HCT116 (cell line): Measurements from ENCODE around the gene THOC6.
"Not testable (repeated sequence)": the region's sequence is repeated elsewhere in the genome, so short reads cannot be mapped to it uniquely, and the experiment has no call there.

Source experiments
- CEBPB ChIP-seq: IDR thresholded peaks from 2 replicates; pipeline ENCODE4 v1.6.1; 2012; ENCODE audit warnings: low read depth
- EZH2 ChIP-seq: fragments of 200-600 bp; sonication (generic); IDR thresholded peaks from 2 replicates; pipeline ENCODE4 v1.6.1; 2017; ENCODE audit warnings: antibody characterized with exemption, mixed run types
- POLR2A ChIP-seq: IDR thresholded peaks from 2 replicates; pipeline ENCODE4 v1.7.0; 2011; ENCODE audit warnings: borderline replicate concordance; ENCODE audit not compliant: insufficient read depth, insufficient read length; ENCODE audit errors: extremely low read depth
- POLR2AphosphoS5 ChIP-seq: IDR thresholded peaks from 2 replicates; pipeline ENCODE4 v1.6.1; 2011; ENCODE audit warnings: mild to moderate bottlenecking, low read depth, low read length, moderate library complexity
- RAD21 ChIP-seq: IDR thresholded peaks from 2 replicates; pipeline ENCODE4 v1.6.1; 2012; ENCODE audit warnings: low read depth, mild to moderate bottlenecking
- YY1 ChIP-seq: IDR thresholded peaks from 2 replicates; pipeline ENCODE4 v1.6.1; 2011; ENCODE audit warnings: low read length, low read depth, moderate library complexity, mild to moderate bottlenecking; ENCODE audit not compliant: insufficient replicate concordance; ENCODE audit errors: extremely low read depth
- TF ChIP-seq, protein P1 (sequence below), 3 experiments: fragments of 200-600 bp in 1 of 3; sonication (generic) in 1 of 3; IDR thresholded peaks in 2 of 3; conservative IDR thresholded peaks in 1 of 3; 2 replicates each; pipeline ENCODE4 v1.5.1; 2012 to 2017; ENCODE audit warnings: low read depth in 2 of 3, low read length in 2 of 3, antibody characterized with exemption in 1 of 3, borderline replicate concordance in 1 of 3, control low read depth in 1 of 3, mild to moderate bottlenecking in 1 of 3, mixed read lengths in 1 of 3, mixed run types in 1 of 3, moderate library complexity in 1 of 3; ENCODE audit not compliant: insufficient read depth in 1 of 3
- TF ChIP-seq, protein P2 (sequence below): IDR thresholded peaks from 2 replicates; pipeline ENCODE4 v1.6.1; 2012

DNA sequence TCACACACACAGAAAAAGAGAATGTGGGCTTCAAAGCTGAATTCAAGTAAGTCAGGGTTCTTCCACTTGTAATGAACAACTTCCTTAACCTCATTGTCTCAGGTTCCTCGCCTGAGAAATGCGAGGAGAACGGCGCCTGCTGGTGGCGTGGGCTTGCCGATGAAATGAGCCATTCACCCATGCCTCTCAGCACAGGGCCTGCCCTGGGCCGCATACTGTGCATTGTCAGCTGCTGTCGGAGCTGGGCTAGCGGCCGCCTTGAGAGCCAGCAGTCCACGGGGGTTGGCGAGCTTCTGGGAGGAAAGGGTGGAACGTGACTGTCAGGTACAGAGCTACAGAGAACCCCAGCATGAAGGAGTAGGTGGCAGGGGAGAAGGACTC is 29.5 kb downstream of the THOC6 start:
- TF ChIP-seq CEBPB, POLR2AphosphoS5, POLR2A, EZH2, YY1, RAD21: not testable (repeated sequence)
- TF ChIP-seq, protein P1, sequence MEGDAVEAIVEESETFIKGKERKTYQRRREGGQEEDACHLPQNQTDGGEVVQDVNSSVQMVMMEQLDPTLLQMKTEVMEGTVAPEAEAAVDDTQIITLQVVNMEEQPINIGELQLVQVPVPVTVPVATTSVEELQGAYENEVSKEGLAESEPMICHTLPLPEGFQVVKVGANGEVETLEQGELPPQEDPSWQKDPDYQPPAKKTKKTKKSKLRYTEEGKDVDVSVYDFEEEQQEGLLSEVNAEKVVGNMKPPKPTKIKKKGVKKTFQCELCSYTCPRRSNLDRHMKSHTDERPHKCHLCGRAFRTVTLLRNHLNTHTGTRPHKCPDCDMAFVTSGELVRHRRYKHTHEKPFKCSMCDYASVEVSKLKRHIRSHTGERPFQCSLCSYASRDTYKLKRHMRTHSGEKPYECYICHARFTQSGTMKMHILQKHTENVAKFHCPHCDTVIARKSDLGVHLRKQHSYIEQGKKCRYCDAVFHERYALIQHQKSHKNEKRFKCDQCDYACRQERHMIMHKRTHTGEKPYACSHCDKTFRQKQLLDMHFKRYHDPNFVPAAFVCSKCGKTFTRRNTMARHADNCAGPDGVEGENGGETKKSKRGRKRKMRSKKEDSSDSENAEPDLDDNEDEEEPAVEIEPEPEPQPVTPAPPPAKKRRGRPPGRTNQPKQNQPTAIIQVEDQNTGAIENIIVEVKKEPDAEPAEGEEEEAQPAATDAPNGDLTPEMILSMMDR (IDR thresholded peaks at IDR 0.05 in 2 of 3, conservative IDR thresholded peaks at IDR 0.05 in 1 of 3; ENCODE audit: borderline replicate concordance in 1 of 3, insufficient read depth in 1 of 3, low read depth in 2 of 3, low read length in 2 of 3), result not testable (repeated sequence)
- TF ChIP-seq, protein P2, sequence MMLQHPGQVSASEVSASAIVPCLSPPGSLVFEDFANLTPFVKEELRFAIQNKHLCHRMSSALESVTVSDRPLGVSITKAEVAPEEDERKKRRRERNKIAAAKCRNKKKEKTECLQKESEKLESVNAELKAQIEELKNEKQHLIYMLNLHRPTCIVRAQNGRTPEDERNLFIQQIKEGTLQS, result not testable (repeated sequence)
